Activated naive CD4-positive, alpha-beta T cell treated with anti-CD3 and anti-CD28 coated beads, Interleukin-2, amount 50 U/mL, for 72 hours (primary cell): ENCODE data around the gene ACR. TPM values are rescaled to one million over a fixed set of nuclear protein-coding genes. Genes with fewer than 3 reads are reported as not detected.

Source experiments
- ATAC-seq, 2 donors: fragments of 150-1000 bp; cut with Tn5 transposase; 2 replicates each; pipeline ENCODE4 v1.10.0; 2021; ENCODE audit warnings: mild to moderate bottlenecking in 2 of 2, moderate library complexity in 2 of 2
- DNase-seq, 2 donors: peaks; one replicate each; pipeline ENCODE4 v3.0.0; 2021 to 2022; ENCODE audit warnings: low spot score in 2 of 2
- H3K27ac Mint-ChIP-seq, 2 donors: one replicate each; pipeline ENCODE4 v1.8.0; 2022; ENCODE audit warnings: mild to moderate bottlenecking in 2 of 2, mixed read lengths in 2 of 2
- H3K36me3 Mint-ChIP-seq, 2 donors: one replicate each; pipeline ENCODE4 v1.8.0; 2022; ENCODE audit warnings: mixed read lengths in 2 of 2
- H3K9me3 Mint-ChIP-seq, 2 donors: one replicate each; pipeline ENCODE4 v1.8.0; 2022; ENCODE audit warnings: mixed read lengths in 2 of 2
- total RNA-seq, 2 donors: library from RNA; stranded (reverse); gene quantifications; one replicate each; pipeline ENCODE4 v1.2.3, GENCODE V29; 2022

Gene ACR
- total RNA-seq, 2 donors from 2014 or later, result not detected

DNA sequence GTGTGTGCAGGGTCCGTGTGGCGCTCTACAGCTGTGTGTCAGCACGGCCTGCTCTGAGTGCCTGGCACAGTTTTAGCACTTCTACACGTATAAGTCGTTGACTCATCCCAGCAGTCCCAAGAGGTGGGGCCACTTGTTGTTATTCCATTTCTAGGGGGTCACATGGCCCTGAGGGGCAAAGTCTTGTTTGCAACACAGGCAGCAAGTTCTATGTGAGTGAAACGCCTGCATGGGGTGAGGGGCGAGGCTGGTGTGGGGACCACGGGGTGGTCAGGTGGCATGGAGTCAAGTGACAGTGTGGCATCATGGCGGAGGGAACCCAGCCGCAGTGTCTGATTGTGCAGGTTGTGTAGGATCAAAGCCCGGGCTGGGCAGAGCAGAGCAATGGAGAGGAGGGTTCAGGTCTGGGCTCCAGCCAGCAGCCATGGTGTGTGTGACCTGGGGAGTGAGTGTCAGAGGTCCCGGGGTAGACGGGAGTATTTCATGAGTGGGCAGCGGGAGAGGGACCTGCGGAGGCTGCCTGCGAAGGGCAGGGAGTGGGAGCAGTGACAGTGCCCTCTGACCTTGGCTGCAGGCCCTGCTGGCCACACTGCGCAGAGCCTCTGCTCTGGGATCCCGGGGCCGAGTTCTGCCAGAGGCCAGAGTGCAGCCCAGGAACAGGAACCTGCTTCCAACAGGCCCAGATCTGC lies 37.5 kb upstream of the ACR start:
- ATAC-seq (no peak), DNase-seq (no peak)
- Mint-ChIP-seq H3K9me3 (no peaks in the 10 kb centered on the region), H3K27ac (no peak overlapping the region), H3K36me3 (no peaks in the 10 kb centered on the region)

- DNase-seq (no peak), ATAC-seq (no peak)
- Mint-ChIP-seq H3K9me3 (no peaks in the 10 kb centered on the region), H3K27ac (no peak overlapping the region), H3K36me3 (no peaks in the 10 kb centered on the region)
Measured at GRCh38 chr22:50701076-50701419, 37.0 kb upstream of the ACR start.

DNA sequence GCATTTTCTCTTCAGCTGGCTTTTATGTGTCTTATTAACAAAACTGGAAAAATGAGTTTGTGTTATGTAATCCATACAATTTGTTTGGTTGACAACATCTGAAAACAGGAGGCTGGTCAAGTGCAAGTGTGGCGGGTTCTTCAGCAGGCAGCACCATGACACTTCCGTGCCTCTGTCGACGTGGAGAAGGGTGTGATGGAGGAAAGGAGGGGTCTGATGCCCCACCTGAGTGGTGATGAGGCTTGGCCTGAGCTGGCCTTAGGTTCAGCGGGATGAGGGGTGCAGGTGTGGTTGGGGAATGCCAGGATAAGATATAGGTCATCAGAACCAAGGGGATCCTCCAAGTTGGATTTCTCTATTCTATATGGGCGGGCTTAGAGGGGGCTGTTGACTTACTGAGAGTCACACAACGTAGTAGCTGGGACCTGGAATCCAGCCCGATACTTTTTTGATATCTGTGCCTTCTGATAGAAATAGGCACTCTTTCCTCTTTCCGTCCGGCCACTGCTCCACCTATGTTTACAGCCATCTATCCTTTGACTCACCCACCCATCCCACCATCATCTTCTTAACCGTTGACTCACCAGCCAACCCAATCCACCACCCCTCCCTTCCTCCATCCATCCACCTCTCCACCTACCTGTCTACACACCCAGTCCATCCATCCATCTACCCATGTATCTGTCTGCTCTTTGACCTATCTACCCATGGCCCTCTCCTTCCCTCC lies 36.4 kb upstream of the ACR start:
- no peak for DNase-seq
- Mint-ChIP-seq H3K27ac (no peak overlapping the region), H3K9me3 (no peaks in the 10 kb centered on the region), H3K36me3 (no peaks in the 10 kb centered on the region)
- no peak for ATAC-seq

DNA sequence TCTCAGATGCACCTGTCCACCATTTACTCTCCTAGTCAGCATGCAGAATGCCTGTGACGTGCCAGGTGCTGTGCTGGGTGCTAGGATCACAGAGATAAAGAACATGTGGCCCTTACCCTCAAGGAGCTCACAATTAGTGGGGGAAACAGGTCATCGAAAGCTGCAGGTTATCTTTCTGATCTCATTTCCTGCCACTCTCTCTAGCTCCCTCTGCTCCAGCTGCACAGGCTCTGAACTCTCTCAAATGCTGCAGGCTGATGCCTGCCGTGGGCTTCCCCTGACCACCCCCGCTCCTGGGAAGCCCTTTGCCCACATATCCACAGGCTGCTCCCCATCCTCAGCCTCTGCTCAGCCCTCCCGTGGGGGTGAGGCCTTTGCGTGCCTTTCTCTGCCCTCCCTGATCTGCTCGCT lies 35.7 kb upstream of the ACR start:
- ATAC-seq (peak; percentile 41), DNase-seq (no peak)
- Mint-ChIP-seq H3K27ac (peak overlapping the region in 1 of 2 donors; percentile 23), H3K36me3 (no peaks in the 10 kb centered on the region), H3K9me3 (no peaks in the 10 kb centered on the region)

DNA sequence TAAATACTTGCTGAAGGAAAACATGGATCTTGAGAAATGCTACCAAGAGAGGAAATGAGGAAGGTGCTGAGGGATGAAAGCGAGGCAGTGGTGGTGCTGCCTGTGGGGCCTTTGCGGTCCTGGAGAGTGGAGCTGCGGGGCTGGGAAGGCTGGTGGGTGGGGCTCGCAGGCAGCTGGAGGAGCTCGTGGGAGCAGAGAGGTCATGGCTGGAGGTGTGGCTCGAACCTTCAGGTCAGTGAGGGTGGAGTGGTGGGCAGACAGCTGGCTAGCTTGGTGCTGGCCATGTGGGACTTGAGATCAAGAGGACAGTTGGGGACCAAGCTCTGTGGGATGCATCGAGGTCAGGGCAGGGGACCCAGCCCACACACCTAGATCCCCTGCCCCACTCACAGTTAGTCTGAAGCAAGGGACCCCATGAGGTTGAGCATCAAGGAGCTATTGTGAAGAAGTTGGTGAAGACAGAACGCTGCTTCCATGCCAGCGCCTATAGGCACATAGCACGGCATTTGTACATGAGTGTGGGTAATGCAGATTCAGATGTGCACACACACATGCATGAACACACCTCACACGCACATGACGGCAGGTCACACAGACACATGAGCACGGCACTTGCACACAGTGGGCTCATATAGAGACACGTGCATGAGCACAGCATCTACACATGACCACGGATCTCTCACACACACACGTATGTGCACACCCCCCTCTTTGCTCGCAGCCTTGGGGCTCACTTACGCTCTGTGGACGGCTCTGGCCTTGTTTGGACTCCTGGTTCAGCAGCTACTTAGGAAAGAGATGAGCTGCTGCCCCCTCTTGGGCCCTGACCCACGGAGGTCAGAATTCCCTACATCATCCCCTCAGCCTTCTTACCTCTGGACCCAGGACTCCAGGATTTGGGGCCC lies 34.9 kb upstream of the ACR start:
- Mint-ChIP-seq H3K27ac (no peak overlapping the region), H3K36me3 (no peaks in the 10 kb centered on the region), H3K9me3 (no peaks in the 10 kb centered on the region)
- ATAC-seq (no peak), DNase-seq (no peak)

DNA sequence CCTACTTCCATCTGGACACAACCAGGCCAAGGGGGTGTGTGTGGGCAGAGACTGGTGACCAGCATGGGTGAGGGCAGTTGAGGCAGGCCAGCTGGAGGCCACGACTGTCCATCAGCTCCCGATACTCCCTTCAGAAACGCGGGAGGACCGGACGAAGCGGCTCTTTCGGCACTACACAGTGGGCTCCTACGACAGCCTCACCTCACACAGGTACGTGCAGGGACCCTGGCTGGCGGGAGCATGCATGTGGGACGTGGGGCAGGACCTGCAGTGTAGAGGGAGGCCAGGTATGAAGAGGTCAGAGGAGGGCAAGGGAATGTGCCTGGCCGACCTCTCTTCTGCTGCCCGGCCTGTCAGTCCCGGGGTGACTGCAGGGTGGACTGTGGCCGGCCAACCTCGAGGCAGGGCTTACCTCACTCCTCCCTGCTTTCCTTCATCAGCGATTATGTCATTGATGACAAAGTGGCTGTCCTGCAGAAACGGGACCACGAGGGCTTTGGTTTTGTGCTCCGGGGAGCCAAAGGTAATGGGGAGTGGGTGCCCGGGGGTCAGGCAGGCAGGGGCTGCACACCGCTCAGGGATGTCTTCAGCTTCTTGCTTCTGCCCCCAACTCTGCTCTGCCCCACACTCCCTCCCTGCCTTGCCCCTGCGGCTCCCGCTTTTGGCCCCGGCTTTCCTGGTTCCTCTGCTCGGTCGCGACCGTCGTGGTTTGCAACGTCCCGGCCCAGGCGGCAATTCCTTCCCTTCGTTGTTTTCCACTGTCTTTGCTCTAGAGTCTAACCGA lies 34.1 kb upstream of the ACR start:
- DNase-seq (no peak), ATAC-seq (no peak)
- no peaks in the 10 kb centered on the region for H3K36me3 Mint-ChIP-seq
- H3K9me3 Mint-ChIP-seq, result no peaks in the 10 kb centered on the region
- no peak overlapping the region for H3K27ac Mint-ChIP-seq

DNA sequence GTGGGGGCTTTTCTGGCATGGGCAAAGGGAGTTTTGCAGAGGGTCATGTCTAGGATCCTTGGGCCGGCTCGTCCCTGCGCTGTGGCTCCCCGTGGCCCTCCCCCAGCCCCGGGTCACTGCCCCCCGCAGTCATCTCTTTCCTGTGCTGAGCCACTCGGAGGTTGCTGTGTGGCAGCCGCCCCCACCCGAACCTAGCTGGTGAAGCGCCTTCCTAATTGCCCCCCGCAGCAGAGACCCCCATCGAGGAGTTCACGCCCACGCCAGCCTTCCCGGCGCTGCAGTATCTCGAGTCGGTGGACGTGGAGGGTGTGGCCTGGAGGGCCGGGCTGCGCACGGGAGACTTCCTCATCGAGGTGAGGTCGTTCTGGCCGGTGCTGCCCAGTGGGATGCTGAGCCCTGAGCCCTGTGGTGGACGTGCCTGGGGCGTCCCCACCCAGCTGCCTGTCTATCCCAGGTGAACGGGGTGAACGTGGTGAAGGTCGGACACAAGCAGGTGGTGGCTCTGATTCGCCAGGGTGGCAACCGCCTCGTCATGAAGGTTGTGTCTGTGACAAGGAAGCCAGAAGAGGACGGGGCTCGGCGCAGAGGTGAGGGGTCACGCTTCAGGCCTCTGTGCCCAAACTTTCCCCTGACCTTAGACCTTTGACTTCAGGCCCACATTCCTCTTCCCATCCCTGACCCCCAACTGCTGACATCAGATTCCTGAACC lies 33.3 kb upstream of the ACR start:
- no peak for DNase-seq
- no peak overlapping the region for H3K27ac Mint-ChIP-seq
- no peaks in the 10 kb centered on the region for H3K9me3 Mint-ChIP-seq
- no peaks in the 10 kb centered on the region for H3K36me3 Mint-ChIP-seq
- ATAC-seq, result no peak

DNA sequence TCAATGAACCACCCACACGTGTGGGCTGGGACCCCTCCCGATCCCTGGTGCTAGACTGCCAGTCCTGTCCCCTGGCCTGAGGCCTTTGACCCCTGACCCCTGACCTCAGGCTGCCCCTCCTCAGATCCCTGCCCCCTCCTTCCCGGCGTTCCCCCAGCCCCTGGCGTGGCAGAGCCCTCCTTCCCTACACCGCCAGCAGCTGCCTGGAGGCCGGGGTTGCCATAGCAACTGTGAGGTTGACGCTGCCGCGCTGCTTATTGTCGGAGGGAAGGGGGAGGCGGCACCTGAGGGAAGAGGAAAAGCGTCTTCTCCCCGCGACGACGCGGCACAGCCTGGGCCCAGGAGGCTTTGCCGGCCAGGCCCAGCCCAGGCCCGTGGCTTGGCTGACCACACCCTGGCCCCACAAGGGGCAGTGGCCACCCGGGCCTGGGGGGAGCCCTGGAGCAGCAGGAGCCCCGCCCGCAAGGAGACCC lies 32.7 kb upstream of the ACR start:
- Mint-ChIP-seq H3K27ac (no peak overlapping the region), H3K36me3 (no peaks in the 10 kb centered on the region), H3K9me3 (no peaks in the 10 kb centered on the region)
- ATAC-seq, result no peak
- no peak for DNase-seq

- no peak for DNase-seq
- no peaks in the 10 kb centered on the region for H3K36me3 Mint-ChIP-seq
- no peak overlapping the region for H3K27ac Mint-ChIP-seq
Measured at GRCh38 chr22:50705851-50706351, 32.1 kb upstream of the ACR start.

GRCh38 chr22:50706481-50707125 lies 31.4 kb upstream of the ACR start:
- DNase-seq (no peak), ATAC-seq (no peak)
- peaks cover 0 to 4% of the 10 kb centered on the region in 2 donors for H3K9me3 Mint-ChIP-seq
- H3K27ac Mint-ChIP-seq, result no peak overlapping the region
- no peaks in the 10 kb centered on the region for H3K36me3 Mint-ChIP-seq

More at GRCh38 chr22:50705851-50706351, 32.1 kb upstream of the ACR start:
- H3K9me3 Mint-ChIP-seq, result peaks cover 0 to 3% of the 10 kb centered on the region in 2 donors
- ATAC-seq, result no peak

DNA sequence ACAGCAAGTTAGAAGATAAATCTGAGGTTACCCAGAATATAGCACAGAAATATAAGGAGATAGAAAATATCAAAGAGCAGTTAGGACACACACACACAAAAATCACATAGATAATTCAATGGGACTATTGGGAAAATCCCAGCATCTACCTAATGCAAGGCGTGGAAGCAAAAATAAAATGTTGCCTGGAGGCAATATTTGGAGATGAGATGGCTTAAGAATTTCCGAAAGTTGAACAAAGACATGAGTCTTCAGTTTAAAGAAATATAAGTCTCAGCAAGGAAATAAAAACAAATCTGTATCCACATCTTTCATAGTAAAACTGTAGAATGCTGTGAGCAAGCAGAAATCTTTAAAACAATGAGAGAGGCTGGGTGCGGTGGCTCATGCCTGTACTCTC lies 29.5 kb upstream of the ACR start:
- DNase-seq (no peak), ATAC-seq (no peak)
- Mint-ChIP-seq H3K9me3 (peaks cover 0 to 4% of the 10 kb centered on the region in 2 donors), H3K36me3 (no peaks in the 10 kb centered on the region), H3K27ac (no peak overlapping the region)

- H3K36me3 Mint-ChIP-seq, result no peaks in the 10 kb centered on the region
- H3K27ac Mint-ChIP-seq, result no peak overlapping the region
- ATAC-seq (no peak), DNase-seq (no peak)
- H3K9me3 Mint-ChIP-seq, result peaks cover 0 to 4% of the 10 kb centered on the region in 2 donors
Measured at GRCh38 chr22:50708996-50709395, 29.0 kb upstream of the ACR start.

GRCh38 chr22:50710221-50710620 lies 27.8 kb upstream of the ACR start:
- H3K27ac Mint-ChIP-seq, result no peak overlapping the region
- H3K9me3 Mint-ChIP-seq, result peaks cover 0 to 4% of the 10 kb centered on the region in 2 donors
- no peaks in the 10 kb centered on the region for H3K36me3 Mint-ChIP-seq
- DNase-seq (no peak), ATAC-seq (no peak)

DNA sequence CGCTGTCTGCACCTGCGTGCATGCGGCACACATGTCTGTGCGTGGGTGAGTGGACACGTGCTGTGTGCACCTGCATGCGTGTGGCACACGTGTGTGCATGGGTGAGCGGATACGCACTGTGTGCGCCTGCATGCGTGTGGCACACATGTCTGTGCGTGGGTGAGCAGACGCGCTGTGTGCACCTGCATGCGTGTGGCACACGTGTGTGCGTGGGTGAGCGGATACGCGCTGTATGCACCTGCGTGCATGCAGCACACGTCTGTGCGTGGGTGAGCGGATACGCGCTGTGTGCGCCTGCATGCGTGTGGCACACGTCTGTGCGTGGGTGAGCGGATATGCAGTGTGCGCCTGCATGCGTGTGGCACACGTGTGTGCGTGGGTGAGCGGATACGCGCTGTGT lies 27.1 kb upstream of the ACR start:
- no peak overlapping the region for H3K27ac Mint-ChIP-seq
- ATAC-seq, result no peak
- H3K36me3 Mint-ChIP-seq, result no peaks in the 10 kb centered on the region
- H3K9me3 Mint-ChIP-seq, result peaks cover 0 to 4% of the 10 kb centered on the region in 2 donors
- no peak for DNase-seq
